Choroid plexus epithelial cell (primary cell): ENCODE data around the gene RNF11.

Experiments used
- DNase-seq: peaks from one replicate; pipeline ENCODE4 v3.0.0-alpha.2; 2010; ENCODE audit warnings: low read depth
- H3K4me3 ChIP-seq: 2 replicates; pipeline ENCODE4 v1.5.1; 2011; ENCODE audit warnings: low read depth, mild to moderate bottlenecking, control low read depth, low read length, moderate library complexity
- CTCF ChIP-seq: conservative IDR thresholded peaks from 2 replicates; pipeline ENCODE4 v1.5.1; 2011; ENCODE audit warnings: low read depth, mild to moderate bottlenecking, control low read depth, inconsistent platforms, low read length, moderate library complexity

Gene RNF11

GRCh38 chr1:51281807-51282206 lies 45.7 kb downstream of the RNF11 start:
- H3K4me3 ChIP-seq, result no peak overlapping the region
- no peak for TF ChIP-seq CTCF

GRCh38 chr1:51282605-51283004 lies 46.5 kb downstream of the RNF11 start:
- DNase-seq, result no peak
- no peak for TF ChIP-seq CTCF
- no peak overlapping the region for H3K4me3 ChIP-seq

More at GRCh38 chr1:51281807-51282206, 45.7 kb downstream of the RNF11 start:
- no peak for DNase-seq

GRCh38 chr1:51283979-51284378 lies 47.9 kb downstream of the RNF11 start:
- TF ChIP-seq CTCF, result no peak
- DNase-seq, result no peak

GRCh38 chr1:51284487-51284954 lies 48.4 kb downstream of the RNF11 start:
- no peak for TF ChIP-seq CTCF
- DNase-seq, result peak; percentile 39
- no peak overlapping the region for H3K4me3 ChIP-seq

More at GRCh38 chr1:51283979-51284378, 47.9 kb downstream of the RNF11 start:
- H3K4me3 ChIP-seq, result no peak overlapping the region

GRCh38 chr1:51285055-51285454 lies 49.0 kb downstream of the RNF11 start:
- no peak for DNase-seq
- H3K4me3 ChIP-seq, result no peak overlapping the region
- TF ChIP-seq CTCF, result no peak

- H3K4me3 ChIP-seq, result no peak overlapping the region
- no peak for TF ChIP-seq CTCF
- DNase-seq, result no peak
Measured at GRCh38 chr1:51287966-51288365, 51.9 kb downstream of the RNF11 start.

- no peak for DNase-seq
- TF ChIP-seq CTCF, result no peak
- no peak overlapping the region for H3K4me3 ChIP-seq
Measured at GRCh38 chr1:51288578-51288977, 52.5 kb downstream of the RNF11 start.
